Glutamatergic neuron (in vitro differentiated cells): Measurements from ENCODE around the gene FAM43A. TPM values are rescaled to one million over a fixed set of nuclear protein-coding genes. Genes with fewer than 3 reads are reported as not detected.
A peak's percentile ranks its signal among the peaks of the same experiment; 100 is the strongest.

Experiments used
- DNase-seq: peaks from one replicate; pipeline ENCODE4 v3.0.0; 2022
- H3K27ac Mint-ChIP-seq: one replicate; pipeline ENCODE4 v1.8.0; 2020; ENCODE audit warnings: mild to moderate bottlenecking, mixed read lengths, inconsistent platforms; ENCODE audit not compliant: unreplicated experiment
- H3K27me3 Mint-ChIP-seq: one replicate; pipeline ENCODE4 v1.8.0; 2020; ENCODE audit warnings: mild to moderate bottlenecking, moderate library complexity, mixed read lengths, inconsistent platforms; ENCODE audit not compliant: unreplicated experiment
- H3K36me3 Mint-ChIP-seq: one replicate; pipeline ENCODE4 v1.8.0; 2020; ENCODE audit warnings: mild to moderate bottlenecking, mixed read lengths, inconsistent platforms; ENCODE audit not compliant: unreplicated experiment
- H3K4me1 Mint-ChIP-seq: one replicate; pipeline ENCODE4 v1.8.0; 2020; ENCODE audit warnings: mild to moderate bottlenecking, low read depth, mixed read lengths, inconsistent platforms; ENCODE audit not compliant: unreplicated experiment
- H3K4me3 Mint-ChIP-seq: one replicate; pipeline ENCODE4 v1.8.0; 2020; ENCODE audit warnings: mild to moderate bottlenecking, mixed read lengths, inconsistent platforms; ENCODE audit not compliant: unreplicated experiment
- H3K9me3 Mint-ChIP-seq: one replicate; pipeline ENCODE4 v1.8.0; 2020; ENCODE audit warnings: mild to moderate bottlenecking, moderate library complexity, mixed read lengths, inconsistent platforms; ENCODE audit not compliant: unreplicated experiment
- total RNA-seq: library from RNA; stranded (reverse); fragmentation: NEBNext Ultra II Directional; extraction: Animal tissue kit (Norgen Biotek cat#: 25700); gene quantifications from one replicate; pipeline ENCODE4 v1.2.1, GENCODE V29; 2021; ENCODE audit not compliant: unreplicated experiment
- TF ChIP-seq, protein P1 (sequence below): fragments of 200-600 bp; sonication (generic); IDR thresholded peaks from one replicate; pipeline ENCODE4 v1.5.0; 2021; ENCODE audit not compliant: partially characterized antibody, unreplicated experiment

The FAM43A gene
- total RNA-seq, 1 donor from 2014 or later = 21.6 TPM

DNA sequence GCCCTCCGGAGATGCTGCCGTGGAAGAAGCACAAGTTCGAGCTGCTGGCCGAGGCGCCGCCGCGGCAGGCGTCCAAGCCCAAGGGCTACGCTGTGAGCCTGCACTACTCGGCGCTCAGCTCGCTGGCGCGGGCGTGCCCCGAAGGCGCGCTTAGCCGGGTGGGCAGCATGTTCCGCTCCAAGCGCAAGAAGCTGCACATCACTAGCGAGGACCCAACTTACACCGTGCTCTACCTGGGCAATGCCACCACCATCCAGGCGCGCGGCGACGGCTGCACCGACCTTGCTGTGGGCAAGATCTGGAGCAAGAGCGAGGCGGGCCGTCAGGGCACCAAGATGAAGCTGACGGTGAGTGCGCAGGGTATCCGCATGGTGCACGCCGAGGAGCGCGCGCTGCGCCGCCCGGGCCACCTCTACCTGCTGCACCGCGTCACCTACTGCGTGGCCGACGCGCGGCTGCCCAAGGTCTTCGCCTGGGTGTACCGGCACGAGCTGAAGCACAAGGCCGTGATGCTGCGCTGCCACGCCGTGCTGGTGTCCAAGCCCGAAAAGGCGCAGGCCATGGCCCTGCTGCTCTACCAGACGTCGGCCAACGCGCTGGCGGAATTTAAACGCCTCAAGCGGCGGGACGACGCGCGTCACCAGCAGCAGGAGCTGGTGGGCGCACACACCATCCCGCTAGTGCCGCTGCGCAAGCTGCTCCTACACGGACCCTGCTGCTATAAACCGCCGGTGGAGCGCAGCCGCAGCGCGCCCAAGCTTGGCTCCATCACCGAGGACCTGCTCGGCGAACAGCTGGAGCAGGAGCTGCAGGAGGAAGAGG lies 1.3 kb downstream of the FAM43A start:
- TF ChIP-seq, protein P1, sequence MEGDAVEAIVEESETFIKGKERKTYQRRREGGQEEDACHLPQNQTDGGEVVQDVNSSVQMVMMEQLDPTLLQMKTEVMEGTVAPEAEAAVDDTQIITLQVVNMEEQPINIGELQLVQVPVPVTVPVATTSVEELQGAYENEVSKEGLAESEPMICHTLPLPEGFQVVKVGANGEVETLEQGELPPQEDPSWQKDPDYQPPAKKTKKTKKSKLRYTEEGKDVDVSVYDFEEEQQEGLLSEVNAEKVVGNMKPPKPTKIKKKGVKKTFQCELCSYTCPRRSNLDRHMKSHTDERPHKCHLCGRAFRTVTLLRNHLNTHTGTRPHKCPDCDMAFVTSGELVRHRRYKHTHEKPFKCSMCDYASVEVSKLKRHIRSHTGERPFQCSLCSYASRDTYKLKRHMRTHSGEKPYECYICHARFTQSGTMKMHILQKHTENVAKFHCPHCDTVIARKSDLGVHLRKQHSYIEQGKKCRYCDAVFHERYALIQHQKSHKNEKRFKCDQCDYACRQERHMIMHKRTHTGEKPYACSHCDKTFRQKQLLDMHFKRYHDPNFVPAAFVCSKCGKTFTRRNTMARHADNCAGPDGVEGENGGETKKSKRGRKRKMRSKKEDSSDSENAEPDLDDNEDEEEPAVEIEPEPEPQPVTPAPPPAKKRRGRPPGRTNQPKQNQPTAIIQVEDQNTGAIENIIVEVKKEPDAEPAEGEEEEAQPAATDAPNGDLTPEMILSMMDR = no peak
- peaks cover 25% of the 10 kb centered on the region for H3K9me3 Mint-ChIP-seq
- peaks cover 12% of the 10 kb centered on the region for H3K27me3 Mint-ChIP-seq
- DNase-seq = peak; percentile 75
- peaks cover 37% of the 10 kb centered on the region for H3K4me1 Mint-ChIP-seq
- peak overlapping the region; percentile 100 for H3K4me3 Mint-ChIP-seq
- no peaks in the 10 kb centered on the region for H3K36me3 Mint-ChIP-seq
- H3K27ac Mint-ChIP-seq = peak overlapping the region; percentile 90

DNA sequence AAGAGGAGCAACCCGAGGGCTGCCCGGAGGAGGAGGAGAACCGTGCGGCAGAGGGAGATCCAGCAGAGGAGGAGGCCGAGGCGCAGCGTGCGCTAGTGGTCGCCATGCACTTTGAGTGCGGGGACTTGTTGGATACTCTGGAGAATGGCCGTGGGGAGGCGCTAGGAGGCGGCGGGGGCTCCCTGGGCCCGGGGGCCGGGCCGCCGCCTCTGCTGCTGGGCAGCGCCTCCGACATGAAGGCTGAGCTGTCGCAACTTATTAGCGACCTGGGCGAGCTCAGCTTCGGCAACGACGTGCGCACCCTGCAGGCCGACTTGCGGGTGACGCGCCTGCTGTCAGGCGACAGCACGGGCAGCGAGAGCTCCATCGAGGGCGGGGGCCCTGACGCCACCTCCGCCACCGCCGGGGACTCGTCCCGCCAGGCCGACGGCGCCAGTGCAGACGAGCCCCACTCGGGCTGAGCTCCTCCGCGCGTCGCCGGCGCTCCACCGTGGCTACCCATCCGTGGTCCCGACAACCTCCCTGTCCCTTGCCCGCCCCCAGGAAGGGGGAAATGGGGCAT lies 2.0 kb downstream of the FAM43A start:
- no peaks in the 10 kb centered on the region for H3K36me3 Mint-ChIP-seq
- peaks cover 12% of the 10 kb centered on the region for H3K27me3 Mint-ChIP-seq
- H3K4me3 Mint-ChIP-seq = peak overlapping the region; percentile 100
- H3K9me3 Mint-ChIP-seq = peaks cover 25% of the 10 kb centered on the region
- TF ChIP-seq, protein P1 = peak; percentile 69
- peak overlapping the region; percentile 90 for H3K27ac Mint-ChIP-seq
- peak; percentile 83 for DNase-seq
- H3K4me1 Mint-ChIP-seq = peaks cover 39% of the 10 kb centered on the region

DNA sequence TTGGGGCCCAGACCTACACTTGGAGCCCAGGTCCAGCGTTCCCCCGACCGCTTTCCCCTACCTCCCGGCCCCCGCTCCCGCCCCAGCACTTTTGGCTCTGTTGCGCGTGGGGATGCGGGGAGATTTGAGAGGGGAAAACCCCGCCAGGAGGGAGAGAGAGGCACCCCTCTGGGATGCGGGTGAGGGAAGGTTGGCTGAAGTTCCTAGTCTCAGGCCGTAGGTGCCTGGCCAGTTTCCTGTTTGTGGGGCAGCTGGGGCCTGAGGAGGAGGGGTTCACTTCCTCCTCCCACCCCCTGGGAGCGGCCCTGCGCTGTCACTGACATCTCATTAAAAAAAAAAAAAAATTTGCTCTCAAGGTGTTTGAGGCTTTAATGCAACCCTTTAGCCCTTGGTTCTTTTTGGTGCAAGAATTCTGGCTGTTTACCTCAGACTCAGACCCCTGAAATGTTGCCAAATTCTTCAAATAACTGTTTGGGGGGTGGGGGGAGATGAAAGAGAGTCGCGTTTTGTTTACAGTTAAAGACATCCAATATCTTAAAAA lies 2.6 kb downstream of the FAM43A start:
- H3K4me3 Mint-ChIP-seq = peak overlapping the region; percentile 87
- peak; percentile 62 for DNase-seq
- peaks cover 25% of the 10 kb centered on the region for H3K9me3 Mint-ChIP-seq
- peaks cover 12% of the 10 kb centered on the region for H3K27me3 Mint-ChIP-seq
- no peaks in the 10 kb centered on the region for H3K36me3 Mint-ChIP-seq
- H3K27ac Mint-ChIP-seq = peak overlapping the region; percentile 77
- H3K4me1 Mint-ChIP-seq = peaks cover 39% of the 10 kb centered on the region
- TF ChIP-seq, protein P1 = no peak

DNA sequence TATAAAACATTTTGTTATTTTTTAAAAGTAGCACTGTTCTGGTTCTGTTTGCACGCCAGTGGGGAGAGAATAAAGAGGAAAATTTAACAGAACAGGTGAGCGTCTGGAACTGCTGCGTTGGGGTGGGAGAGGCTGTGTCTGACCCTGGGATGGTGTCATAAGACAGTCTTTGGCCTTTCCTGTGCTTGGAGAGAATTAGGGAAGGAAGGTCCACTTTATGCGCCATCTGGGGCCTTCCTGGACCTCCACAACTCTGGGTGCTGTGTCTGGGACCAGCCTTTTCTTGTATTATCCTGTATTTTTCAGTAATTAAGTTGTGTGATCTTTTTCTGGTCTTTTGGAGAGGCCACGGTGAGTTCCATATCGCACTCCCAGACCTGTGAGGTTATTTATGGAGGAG lies 3.3 kb downstream of the FAM43A start:
- Mint-ChIP-seq H3K27ac (peak overlapping the region; percentile 77), H3K27me3 (peaks cover 10% of the 10 kb centered on the region), H3K9me3 (peaks cover 25% of the 10 kb centered on the region), H3K4me3 (peak overlapping the region; percentile 87), H3K4me1 (peaks cover 39% of the 10 kb centered on the region), H3K36me3 (no peaks in the 10 kb centered on the region)
- DNase-seq = no peak
- TF ChIP-seq, protein P1 = no peak
